Limb (tissue), 2 donors: ENCODE measurements around the gene NUDT4B.
"Not testable (repeated sequence)": the region's sequence is repeated elsewhere in the genome, so short reads cannot be mapped to it uniquely, and the experiment has no call there.

ENCODE experiments used
- DNase-seq, 2 donors: peaks; one replicate each; pipeline ENCODE4 v3.0.0-alpha.2; 2016; ENCODE audit errors: extremely low spot score in 2 of 2

Gene NUDT4B

DNA sequence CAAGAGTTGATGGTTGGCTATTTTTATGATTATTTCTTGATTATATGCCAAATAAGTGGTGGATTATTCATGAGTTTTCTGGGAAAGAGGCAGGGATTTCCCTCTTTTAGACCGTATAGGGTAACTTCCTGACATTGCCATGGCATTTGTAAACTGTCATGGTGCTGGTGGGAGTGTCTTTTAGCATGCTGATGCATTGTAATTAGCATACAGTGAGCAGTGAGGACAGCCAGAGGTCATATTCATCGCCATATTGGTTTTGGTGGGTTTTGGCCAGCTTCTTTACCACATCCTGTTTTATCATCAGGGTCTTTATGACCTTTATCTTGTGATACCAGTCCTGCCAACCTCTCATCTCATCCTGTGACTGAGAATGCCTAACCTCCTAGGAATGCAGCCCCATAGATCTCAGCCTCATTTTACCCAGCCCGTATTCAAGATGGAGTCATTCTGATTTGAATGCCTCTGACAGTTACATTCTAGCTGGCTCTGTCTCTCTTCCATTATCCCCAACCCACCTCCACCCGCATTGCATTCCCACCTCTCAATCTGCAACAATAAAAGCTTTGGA lies 45.3 kb downstream of the NUDT4B start:
- not testable (repeated sequence) for DNase-seq
